Astrocyte of the spinal cord (primary cell): ENCODE results near the gene LRRC58.

ENCODE experiments used
- DNase-seq: peaks from one replicate; pipeline ENCODE4 v3.0.0; 2011; ENCODE audit warnings: low read depth, low spot score
- H3K4me3 ChIP-seq: 2 replicates; pipeline ENCODE4 v1.5.1; 2011; ENCODE audit warnings: low read depth, mild to moderate bottlenecking, low read length, moderate library complexity
- CTCF ChIP-seq: IDR thresholded peaks from 2 replicates; pipeline ENCODE4 v1.5.1; 2012; ENCODE audit warnings: low read depth, mild to moderate bottlenecking, low read length, inconsistent platforms
- in situ Hi-C: cut with HindIII; loops from 2 replicates; pipeline ENCODE4 v1.10.0; 2017; ENCODE audit warnings: low sequenced_read_pairs

LRRC58 gene

GRCh38 chr3:120276767-120277166 is 72.4 kb downstream of the LRRC58 start:
- no peak for TF ChIP-seq CTCF
- no peak overlapping the region for H3K4me3 ChIP-seq
- DNase-seq, result no peak
- in situ Hi-C loops, result no loop called here

GRCh38 chr3:120275618-120276017 is 73.5 kb downstream of the LRRC58 start:
- DNase-seq, result no peak
- in situ Hi-C loops, result no loop called here
- no peak overlapping the region for H3K4me3 ChIP-seq
- no peak for TF ChIP-seq CTCF

GRCh38 chr3:120274739-120275167 is 74.4 kb downstream of the LRRC58 start:
- no peak for TF ChIP-seq CTCF
- DNase-seq, result peak; percentile 20
- in situ Hi-C loops, result no loop called here
- no peak overlapping the region for H3K4me3 ChIP-seq
